Measurements from ENCODE around the gene CCDC122. TPM values are rescaled to one million over a fixed set of nuclear protein-coding genes. Genes with fewer than 3 reads are reported as not detected.
A peak's percentile ranks its signal among the peaks of the same experiment; 100 is the strongest.

CCDC122 gene
- total and polyA plus RNA-seq, 4 donors: 1.2 to 2.3 (median 1.7) TPM

DNA sequence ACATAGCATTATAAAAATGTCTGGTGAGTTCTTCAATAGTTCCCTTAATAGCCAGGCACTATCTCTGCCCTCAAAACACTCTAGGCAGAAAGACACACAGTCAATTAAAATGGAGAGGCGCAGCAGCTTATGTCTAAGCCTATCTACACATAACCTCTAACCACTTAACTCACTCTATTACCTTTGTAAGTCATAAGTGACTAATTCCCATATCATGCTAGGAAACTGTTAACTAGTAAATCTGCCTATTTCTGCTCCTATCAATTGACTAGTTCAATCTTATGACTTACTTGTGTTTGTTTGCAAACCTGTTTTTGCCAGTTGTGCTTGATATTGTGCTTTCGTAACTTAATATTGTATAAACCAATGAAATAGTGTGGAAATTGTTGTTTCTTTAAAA, 3.2 kb downstream of the CCDC122 start:
- Histone ChIP-seq H3K9me3 (ENCODE audit: control insufficient read depth in 4 of 4, low read length in 3 of 4) (no peaks in the 10 kb centered on the region), H3K27ac (ENCODE audit: low read depth in 1 of 2, low read length in 2 of 2) (no peak overlapping the region), H3K4me3 (ENCODE audit: low read depth in 1 of 3, low read length in 3 of 3) (no peak overlapping the region), H3K9ac (ENCODE audit: low read depth in 1 of 2, low read length in 2 of 2) (no peak overlapping the region), H3K4me1 (ENCODE audit: control insufficient read depth in 4 of 4, insufficient read depth in 4 of 4, low read length in 3 of 4) (peaks cover 4 to 20% (median 8%) of the 10 kb centered on the region in 4 donors), H3K27me3 (ENCODE audit: control insufficient read depth in 4 of 4, insufficient read depth in 4 of 4, low read length in 3 of 4) (no peaks in the 10 kb centered on the region), H3K36me3 (ENCODE audit: control insufficient read depth in 4 of 4, insufficient read depth in 3 of 4, low read depth in 1 of 4, low read length in 3 of 4) (peaks cover 0 to 3% (median 2%) of the 10 kb centered on the region in 4 donors)
- TF ChIP-seq YY1 (IDR thresholded peaks at IDR 0.05): no peak
- TF ChIP-seq GABPA (IDR thresholded peaks at IDR 0.05 in 1 of 2, conservative IDR thresholded peaks at IDR 0.05 in 1 of 2): no peak
- TF ChIP-seq, protein P1, sequence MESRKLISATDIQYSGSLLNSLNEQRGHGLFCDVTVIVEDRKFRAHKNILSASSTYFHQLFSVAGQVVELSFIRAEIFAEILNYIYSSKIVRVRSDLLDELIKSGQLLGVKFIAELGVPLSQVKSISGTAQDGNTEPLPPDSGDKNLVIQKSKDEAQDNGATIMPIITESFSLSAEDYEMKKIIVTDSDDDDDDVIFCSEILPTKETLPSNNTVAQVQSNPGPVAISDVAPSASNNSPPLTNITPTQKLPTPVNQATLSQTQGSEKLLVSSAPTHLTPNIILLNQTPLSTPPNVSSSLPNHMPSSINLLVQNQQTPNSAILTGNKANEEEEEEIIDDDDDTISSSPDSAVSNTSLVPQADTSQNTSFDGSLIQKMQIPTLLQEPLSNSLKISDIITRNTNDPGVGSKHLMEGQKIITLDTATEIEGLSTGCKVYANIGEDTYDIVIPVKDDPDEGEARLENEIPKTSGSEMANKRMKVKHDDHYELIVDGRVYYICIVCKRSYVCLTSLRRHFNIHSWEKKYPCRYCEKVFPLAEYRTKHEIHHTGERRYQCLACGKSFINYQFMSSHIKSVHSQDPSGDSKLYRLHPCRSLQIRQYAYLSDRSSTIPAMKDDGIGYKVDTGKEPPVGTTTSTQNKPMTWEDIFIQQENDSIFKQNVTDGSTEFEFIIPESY (IDR thresholded peaks at IDR 0.05): no peak
- TF ChIP-seq, protein P2, sequence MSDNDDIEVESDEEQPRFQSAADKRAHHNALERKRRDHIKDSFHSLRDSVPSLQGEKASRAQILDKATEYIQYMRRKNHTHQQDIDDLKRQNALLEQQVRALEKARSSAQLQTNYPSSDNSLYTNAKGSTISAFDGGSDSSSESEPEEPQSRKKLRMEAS (IDR thresholded peaks at IDR 0.05): no peak
- TF ChIP-seq, protein P3, sequence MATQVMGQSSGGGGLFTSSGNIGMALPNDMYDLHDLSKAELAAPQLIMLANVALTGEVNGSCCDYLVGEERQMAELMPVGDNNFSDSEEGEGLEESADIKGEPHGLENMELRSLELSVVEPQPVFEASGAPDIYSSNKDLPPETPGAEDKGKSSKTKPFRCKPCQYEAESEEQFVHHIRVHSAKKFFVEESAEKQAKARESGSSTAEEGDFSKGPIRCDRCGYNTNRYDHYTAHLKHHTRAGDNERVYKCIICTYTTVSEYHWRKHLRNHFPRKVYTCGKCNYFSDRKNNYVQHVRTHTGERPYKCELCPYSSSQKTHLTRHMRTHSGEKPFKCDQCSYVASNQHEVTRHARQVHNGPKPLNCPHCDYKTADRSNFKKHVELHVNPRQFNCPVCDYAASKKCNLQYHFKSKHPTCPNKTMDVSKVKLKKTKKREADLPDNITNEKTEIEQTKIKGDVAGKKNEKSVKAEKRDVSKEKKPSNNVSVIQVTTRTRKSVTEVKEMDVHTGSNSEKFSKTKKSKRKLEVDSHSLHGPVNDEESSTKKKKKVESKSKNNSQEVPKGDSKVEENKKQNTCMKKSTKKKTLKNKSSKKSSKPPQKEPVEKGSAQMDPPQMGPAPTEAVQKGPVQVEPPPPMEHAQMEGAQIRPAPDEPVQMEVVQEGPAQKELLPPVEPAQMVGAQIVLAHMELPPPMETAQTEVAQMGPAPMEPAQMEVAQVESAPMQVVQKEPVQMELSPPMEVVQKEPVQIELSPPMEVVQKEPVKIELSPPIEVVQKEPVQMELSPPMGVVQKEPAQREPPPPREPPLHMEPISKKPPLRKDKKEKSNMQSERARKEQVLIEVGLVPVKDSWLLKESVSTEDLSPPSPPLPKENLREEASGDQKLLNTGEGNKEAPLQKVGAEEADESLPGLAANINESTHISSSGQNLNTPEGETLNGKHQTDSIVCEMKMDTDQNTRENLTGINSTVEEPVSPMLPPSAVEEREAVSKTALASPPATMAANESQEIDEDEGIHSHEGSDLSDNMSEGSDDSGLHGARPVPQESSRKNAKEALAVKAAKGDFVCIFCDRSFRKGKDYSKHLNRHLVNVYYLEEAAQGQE (IDR thresholded peaks at IDR 0.05): no peak
- no peak for TF ChIP-seq SP1 (IDR thresholded peaks at IDR 0.05)
- no peak for TF ChIP-seq TAF1 (conservative IDR thresholded peaks at IDR 0.05)
- DNase-seq (ENCODE audit: low spot score): no peak
- WGBS: 99% methylated on average over 2 of the region's 2 CpGs

DNA sequence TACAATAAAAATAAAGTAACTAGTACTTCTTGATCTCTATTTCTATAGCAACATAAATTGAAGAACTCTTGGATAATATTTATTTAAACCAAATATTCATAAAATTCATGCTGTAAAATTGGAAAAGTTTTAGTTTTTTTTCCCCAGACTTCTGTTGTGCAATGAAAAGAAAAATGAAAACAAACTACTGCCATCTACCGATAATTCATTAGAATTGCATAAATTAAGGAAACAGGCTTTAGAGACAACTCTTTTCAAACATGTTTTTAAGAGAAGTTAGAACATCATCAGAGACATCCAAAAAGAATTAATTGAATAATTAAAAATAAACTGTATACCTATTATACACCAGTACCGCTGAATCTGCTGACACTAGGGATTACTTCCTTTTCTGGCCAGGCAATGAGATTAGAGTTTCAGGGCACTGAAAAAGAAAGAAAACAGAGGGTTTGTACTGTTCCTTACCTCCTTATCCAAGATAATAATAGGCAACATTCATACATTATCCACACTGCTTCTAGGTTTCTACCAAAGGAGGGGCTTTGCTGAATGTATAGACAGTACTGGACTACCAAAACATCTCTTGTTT, 4.9 kb downstream of the CCDC122 start:
- DNase-seq (ENCODE audit: low spot score): no peak
- H3K36me3 ChIP-seq (ENCODE audit: control insufficient read depth in 4 of 4, insufficient read depth in 3 of 4, low read depth in 1 of 4, low read length in 3 of 4): peaks cover 3 to 11% (median 3%) of the 10 kb centered on the region in 4 donors
- TF ChIP-seq SP1 (IDR thresholded peaks at IDR 0.05) (no peak), RAD21 (IDR thresholded peaks at IDR 0.05) (peak; percentile 74), FOXA2 (IDR thresholded peaks at IDR 0.05) (no peak)
- TF ChIP-seq, protein P4, sequence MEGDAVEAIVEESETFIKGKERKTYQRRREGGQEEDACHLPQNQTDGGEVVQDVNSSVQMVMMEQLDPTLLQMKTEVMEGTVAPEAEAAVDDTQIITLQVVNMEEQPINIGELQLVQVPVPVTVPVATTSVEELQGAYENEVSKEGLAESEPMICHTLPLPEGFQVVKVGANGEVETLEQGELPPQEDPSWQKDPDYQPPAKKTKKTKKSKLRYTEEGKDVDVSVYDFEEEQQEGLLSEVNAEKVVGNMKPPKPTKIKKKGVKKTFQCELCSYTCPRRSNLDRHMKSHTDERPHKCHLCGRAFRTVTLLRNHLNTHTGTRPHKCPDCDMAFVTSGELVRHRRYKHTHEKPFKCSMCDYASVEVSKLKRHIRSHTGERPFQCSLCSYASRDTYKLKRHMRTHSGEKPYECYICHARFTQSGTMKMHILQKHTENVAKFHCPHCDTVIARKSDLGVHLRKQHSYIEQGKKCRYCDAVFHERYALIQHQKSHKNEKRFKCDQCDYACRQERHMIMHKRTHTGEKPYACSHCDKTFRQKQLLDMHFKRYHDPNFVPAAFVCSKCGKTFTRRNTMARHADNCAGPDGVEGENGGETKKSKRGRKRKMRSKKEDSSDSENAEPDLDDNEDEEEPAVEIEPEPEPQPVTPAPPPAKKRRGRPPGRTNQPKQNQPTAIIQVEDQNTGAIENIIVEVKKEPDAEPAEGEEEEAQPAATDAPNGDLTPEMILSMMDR (IDR thresholded peaks at IDR 0.05; ENCODE audit: low read depth, low read length, missing input control): peak; percentile 52

More for the DNA sequence above, 4.9 kb downstream of the CCDC122 start:
- no peak overlapping the region for H3K9ac ChIP-seq (ENCODE audit: low read depth in 1 of 2, low read length in 2 of 2)
- WGBS: 9% methylated on average over 2 of the region's 2 CpGs
- no peaks in the 10 kb centered on the region for H3K27me3 ChIP-seq (ENCODE audit: control insufficient read depth in 4 of 4, insufficient read depth in 4 of 4, low read length in 3 of 4)
- no peak overlapping the region for H3K4me3 ChIP-seq (ENCODE audit: low read depth in 1 of 3, low read length in 3 of 3)
- H3K9me3 ChIP-seq (ENCODE audit: control insufficient read depth in 4 of 4, low read length in 3 of 4): no peaks in the 10 kb centered on the region
- H3K27ac ChIP-seq (ENCODE audit: low read depth in 1 of 2, low read length in 2 of 2): no peak overlapping the region
- H3K4me1 ChIP-seq (ENCODE audit: control insufficient read depth in 4 of 4, insufficient read depth in 4 of 4, low read length in 3 of 4): peaks cover 2 to 13% (median 6%) of the 10 kb centered on the region in 4 donors

All from liver (tissue), 9 donors.